SK-N-SH treated with all-trans-retinoic acid at 6 μM for 48 hours (cell line): Measurements from ENCODE around the gene ARL10.

ENCODE experiments used
- ATAC-seq: fragments of 200-7000 bp; cut with Tn5 transposase; 3 replicates; pipeline ENCODE4 v1.9.1; 2020; ENCODE audit warnings: mild to moderate bottlenecking, moderate library complexity
- ARNTL ChIP-seq: fragments of 450-650 bp; formaldehyde crosslinking; IDR thresholded peaks from 2 replicates; pipeline ENCODE4 v1.5.0; 2020; ENCODE audit warnings: low read depth, mild to moderate bottlenecking, moderate library complexity, borderline replicate concordance
- BACH2 ChIP-seq: fragments of 250-450 bp; sonication (Bioruptor Pico); IDR thresholded peaks from 2 replicates; pipeline ENCODE4 v1.9.0; 2021; ENCODE audit warnings: mild to moderate bottlenecking, borderline replicate concordance
- CSDC2 ChIP-seq: fragments of 250-450 bp; sonication (Bioruptor Pico); IDR thresholded peaks from 2 replicates; pipeline ENCODE4 v1.5.0; 2020; ENCODE audit warnings: mild to moderate bottlenecking, moderate library complexity
- ESRRG ChIP-seq: fragments of 250-450 bp; sonication (Bioruptor Pico); IDR thresholded peaks from 2 replicates; pipeline ENCODE4 v1.6.1; 2021; ENCODE audit warnings: mild to moderate bottlenecking
- GLIS3 ChIP-seq: fragments of 250-450 bp; sonication (Bioruptor Pico); IDR thresholded peaks from 2 replicates; pipeline ENCODE4 v1.5.0; 2020; ENCODE audit warnings: mild to moderate bottlenecking, moderate library complexity
- ISL1 ChIP-seq: fragments of 250-450 bp; sonication (Bioruptor Pico); IDR thresholded peaks from 2 replicates; pipeline ENCODE4 v2.1.2; 2022; ENCODE audit warnings: mild to moderate bottlenecking, moderate library complexity
- OSR1 ChIP-seq: fragments of 250-450 bp; sonication (Bioruptor Pico); IDR thresholded peaks from 2 replicates; pipeline ENCODE4 v1.8.0; 2022; ENCODE audit warnings: moderate library complexity, mild to moderate bottlenecking, inconsistent platforms
- POU6F1 ChIP-seq: fragments of 250-450 bp; sonication (Bioruptor Pico); IDR thresholded peaks from 2 replicates; pipeline ENCODE4 v1.8.0; 2021; ENCODE audit warnings: low read depth, mild to moderate bottlenecking, moderate library complexity, borderline replicate concordance
- PPARA ChIP-seq: fragments of 250-450 bp; sonication (Bioruptor Pico); IDR thresholded peaks from 2 replicates; pipeline ENCODE4 v1.5.0; 2020; ENCODE audit warnings: mild to moderate bottlenecking, borderline replicate concordance
- RARB ChIP-seq: fragments of 250-450 bp; sonication (Bioruptor Pico); IDR thresholded peaks from 2 replicates; pipeline ENCODE4 v1.8.0; 2021; ENCODE audit warnings: mild to moderate bottlenecking, moderate library complexity
- SNAI2 ChIP-seq: fragments of 250-450 bp; sonication (Bioruptor Pico); IDR thresholded peaks from 2 replicates; pipeline ENCODE4 v1.5.0; 2020; ENCODE audit warnings: mild to moderate bottlenecking, moderate library complexity
- TCF4 ChIP-seq: fragments of 250-450 bp; sonication (Bioruptor Pico); IDR thresholded peaks from 2 replicates; pipeline ENCODE4 v1.8.0; 2021; ENCODE audit warnings: mild to moderate bottlenecking, moderate library complexity, borderline replicate concordance
- TSHZ2 ChIP-seq: fragments of 250-450 bp; sonication (Bioruptor Pico); IDR thresholded peaks from 2 replicates; pipeline ENCODE4 v1.5.0; 2020; ENCODE audit warnings: mild to moderate bottlenecking, moderate library complexity
- ZFP30 ChIP-seq: fragments of 450-650 bp; formaldehyde crosslinking; IDR thresholded peaks from 2 replicates; pipeline ENCODE4 v1.5.0; 2022; ENCODE audit warnings: mild to moderate bottlenecking, moderate library complexity
- ZNF565 ChIP-seq: fragments of 450-650 bp; formaldehyde crosslinking; conservative IDR thresholded peaks from 2 replicates; pipeline ENCODE4 v1.5.0; 2020; ENCODE audit warnings: low read depth, mild to moderate bottlenecking, moderate library complexity
- ZNF70 ChIP-seq: fragments of 450-650 bp; formaldehyde crosslinking; IDR thresholded peaks from 2 replicates; pipeline ENCODE4 v1.5.0; 2020; ENCODE audit warnings: mild to moderate bottlenecking, moderate library complexity
- ZNF8 ChIP-seq: fragments of 450-650 bp; formaldehyde crosslinking; IDR thresholded peaks from 2 replicates; pipeline ENCODE4 v1.5.0; 2020; ENCODE audit warnings: mild to moderate bottlenecking, moderate library complexity
- TF ChIP-seq, protein P1 (sequence below): fragments of 250-450 bp; sonication (Bioruptor Pico); IDR thresholded peaks from 2 replicates; pipeline ENCODE4 v1.8.0; 2020; ENCODE audit warnings: mild to moderate bottlenecking, moderate library complexity, borderline replicate concordance
- TF ChIP-seq, protein P2 (sequence below): fragments of 250-450 bp; sonication (Bioruptor Pico); IDR thresholded peaks from 2 replicates; pipeline ENCODE4 v1.5.1; 2021; ENCODE audit warnings: mild to moderate bottlenecking, moderate library complexity
- TF ChIP-seq, protein P3 (sequence below): fragments of 250-450 bp; sonication (Bioruptor Pico); IDR thresholded peaks from 2 replicates; pipeline ENCODE4 v1.5.1; 2020; ENCODE audit warnings: low read depth, mild to moderate bottlenecking, moderate library complexity

The ARL10 gene

DNA sequence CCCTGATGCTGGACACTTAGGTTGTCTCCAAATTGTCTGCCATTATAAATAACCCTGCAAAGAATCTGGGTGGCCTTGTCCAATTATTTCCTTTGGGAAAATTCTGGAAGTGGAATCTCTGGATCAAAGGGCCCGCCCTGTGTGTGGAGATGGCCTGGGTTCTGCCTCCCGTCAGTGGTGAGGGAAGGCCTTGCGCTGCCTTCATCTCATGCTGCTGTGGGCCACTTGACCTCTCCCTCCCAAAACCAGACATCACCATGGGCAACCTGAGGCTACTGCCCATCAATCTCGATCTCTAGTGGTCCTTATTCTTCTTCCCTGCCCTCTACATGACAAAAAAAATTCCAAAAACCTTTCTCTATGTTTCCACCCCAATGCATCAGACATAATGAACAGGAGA, 44.5 kb downstream of the ARL10 start:
- no peak for ATAC-seq
- no peak for TF ChIP-seq SNAI2 (CRISPR knock-in tag)

DNA sequence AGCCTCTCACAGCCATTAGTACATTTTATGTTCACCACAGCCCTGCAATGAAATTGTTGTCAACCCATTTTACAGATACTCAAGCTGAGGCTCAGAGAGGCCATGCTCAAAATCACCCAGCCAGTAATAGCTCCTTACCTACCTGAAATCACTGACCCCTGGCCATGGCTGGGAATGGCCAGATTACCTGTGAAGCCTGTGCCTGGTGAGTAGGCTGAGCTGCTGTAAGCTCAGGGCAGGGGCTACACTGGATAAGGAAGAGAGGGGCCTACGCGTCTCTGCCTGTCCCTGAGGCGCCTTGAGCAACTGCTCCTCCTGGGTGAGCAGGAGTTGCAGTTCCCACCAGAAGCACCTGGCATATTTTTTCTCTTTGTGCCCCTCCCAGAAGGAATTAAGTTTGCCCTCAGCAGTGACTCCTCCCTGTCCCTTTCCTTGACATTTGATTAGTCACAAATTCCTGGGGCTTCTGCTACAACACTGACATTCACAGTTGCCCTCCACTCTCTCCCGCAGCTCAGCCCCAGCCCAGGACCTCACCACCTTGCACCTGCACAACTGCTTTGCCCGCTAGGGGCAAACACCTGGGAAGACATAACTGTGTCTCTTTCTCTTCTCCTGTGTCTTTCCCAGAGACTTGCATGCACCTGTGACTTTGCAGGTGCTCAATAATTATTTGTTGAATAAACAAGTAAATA, 45.3 kb downstream of the ARL10 start:
- no peak for ATAC-seq
- TF ChIP-seq GLIS3 (CRISPR knock-in tag) = no peak

GRCh38 chr5:176412517-176413254, 47.4 kb downstream of the ARL10 start:
- no peak for ATAC-seq
- TF ChIP-seq ESRRG (CRISPR knock-in tag) (no peak), RARB (CRISPR knock-in tag) (no peak), POU6F1 (no peak), ARNTL (CRISPR knock-in tag) (no peak), ZNF8 (no peak), CSDC2 (CRISPR knock-in tag) (no peak), OSR1 (no peak), PPARA (no peak), ZFP30 (CRISPR knock-in tag) (no peak), TSHZ2 (no peak), SNAI2 (CRISPR knock-in tag) (no peak), ISL1 (no peak), ZNF70 (CRISPR knock-in tag) (no peak), ZNF565 (CRISPR knock-in tag) (no peak), BACH2 (no peak)
- TF ChIP-seq, protein P1, sequence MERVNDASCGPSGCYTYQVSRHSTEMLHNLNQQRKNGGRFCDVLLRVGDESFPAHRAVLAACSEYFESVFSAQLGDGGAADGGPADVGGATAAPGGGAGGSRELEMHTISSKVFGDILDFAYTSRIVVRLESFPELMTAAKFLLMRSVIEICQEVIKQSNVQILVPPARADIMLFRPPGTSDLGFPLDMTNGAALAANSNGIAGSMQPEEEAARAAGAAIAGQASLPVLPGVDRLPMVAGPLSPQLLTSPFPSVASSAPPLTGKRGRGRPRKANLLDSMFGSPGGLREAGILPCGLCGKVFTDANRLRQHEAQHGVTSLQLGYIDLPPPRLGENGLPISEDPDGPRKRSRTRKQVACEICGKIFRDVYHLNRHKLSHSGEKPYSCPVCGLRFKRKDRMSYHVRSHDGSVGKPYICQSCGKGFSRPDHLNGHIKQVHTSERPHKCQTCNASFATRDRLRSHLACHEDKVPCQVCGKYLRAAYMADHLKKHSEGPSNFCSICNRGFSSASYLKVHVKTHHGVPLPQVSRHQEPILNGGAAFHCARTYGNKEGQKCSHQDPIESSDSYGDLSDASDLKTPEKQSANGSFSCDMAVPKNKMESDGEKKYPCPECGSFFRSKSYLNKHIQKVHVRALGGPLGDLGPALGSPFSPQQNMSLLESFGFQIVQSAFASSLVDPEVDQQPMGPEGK (CRISPR knock-in tag) = no peak
- TF ChIP-seq, protein P2, sequence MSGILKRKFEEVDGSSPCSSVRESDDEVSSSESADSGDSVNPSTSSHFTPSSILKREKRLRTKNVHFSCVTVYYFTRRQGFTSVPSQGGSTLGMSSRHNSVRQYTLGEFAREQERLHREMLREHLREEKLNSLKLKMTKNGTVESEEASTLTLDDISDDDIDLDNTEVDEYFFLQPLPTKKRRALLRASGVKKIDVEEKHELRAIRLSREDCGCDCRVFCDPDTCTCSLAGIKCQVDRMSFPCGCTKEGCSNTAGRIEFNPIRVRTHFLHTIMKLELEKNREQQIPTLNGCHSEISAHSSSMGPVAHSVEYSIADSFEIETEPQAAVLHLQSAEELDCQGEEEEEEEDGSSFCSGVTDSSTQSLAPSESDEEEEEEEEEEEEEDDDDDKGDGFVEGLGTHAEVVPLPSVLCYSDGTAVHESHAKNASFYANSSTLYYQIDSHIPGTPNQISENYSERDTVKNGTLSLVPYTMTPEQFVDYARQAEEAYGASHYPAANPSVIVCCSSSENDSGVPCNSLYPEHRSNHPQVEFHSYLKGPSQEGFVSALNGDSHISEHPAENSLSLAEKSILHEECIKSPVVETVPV (CRISPR knock-in tag) = no peak
- TF ChIP-seq, protein P3, sequence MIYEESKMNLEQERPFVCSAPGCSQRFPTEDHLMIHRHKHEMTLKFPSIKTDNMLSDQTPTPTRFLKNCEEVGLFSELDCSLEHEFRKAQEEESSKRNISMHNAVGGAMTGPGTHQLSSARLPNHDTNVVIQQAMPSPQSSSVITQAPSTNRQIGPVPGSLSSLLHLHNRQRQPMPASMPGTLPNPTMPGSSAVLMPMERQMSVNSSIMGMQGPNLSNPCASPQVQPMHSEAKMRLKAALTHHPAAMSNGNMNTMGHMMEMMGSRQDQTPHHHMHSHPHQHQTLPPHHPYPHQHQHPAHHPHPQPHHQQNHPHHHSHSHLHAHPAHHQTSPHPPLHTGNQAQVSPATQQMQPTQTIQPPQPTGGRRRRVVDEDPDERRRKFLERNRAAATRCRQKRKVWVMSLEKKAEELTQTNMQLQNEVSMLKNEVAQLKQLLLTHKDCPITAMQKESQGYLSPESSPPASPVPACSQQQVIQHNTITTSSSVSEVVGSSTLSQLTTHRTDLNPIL = no peak
- TF ChIP-seq, all 23 proteins: peak for 0

DNA sequence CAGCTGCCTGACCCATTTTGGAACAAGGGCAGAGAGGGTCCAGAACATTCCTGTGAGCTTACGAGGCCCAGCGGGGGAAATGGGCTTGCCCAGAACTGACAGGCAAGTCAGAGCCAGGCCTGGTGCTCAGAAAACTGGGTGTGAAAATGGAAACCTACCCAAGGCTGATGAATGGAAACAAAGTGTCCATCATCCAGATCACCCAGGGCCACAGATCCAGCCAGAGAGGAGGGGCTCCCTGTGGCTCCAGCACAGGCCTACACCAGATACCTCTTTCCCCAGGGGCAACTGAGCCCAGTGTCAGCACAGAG, 47.9 kb downstream of the ARL10 start:
- no peak for ATAC-seq
- no peak for TF ChIP-seq TCF4 (CRISPR knock-in tag)
- TF ChIP-seq CSDC2 (CRISPR knock-in tag) = no peak
- no peak for TF ChIP-seq PPARA
- no peak for TF ChIP-seq ZNF8
- TF ChIP-seq TSHZ2 = no peak
